HEK293T (cell line): ENCODE results near the gene WDPCP.
A peak's percentile ranks its signal among the peaks of the same experiment; 100 is the strongest.
"Not testable (repeated sequence)": the region's sequence is repeated elsewhere in the genome, so short reads cannot be mapped to it uniquely, and the experiment has no call there.

Experiments used
- CTCF ChIA-PET: fragments of 350-600 bp; formaldehyde crosslinking; extraction: SDS; loops from one replicate; lab custom pipeline; 2021; ENCODE audit warnings: antibody characterized with exemption, inconsistent platforms; lab: Yijun Ruan, JAX
- POLR2A ChIA-PET: fragments of 350-600 bp; formaldehyde crosslinking; extraction: SDS; loops from one replicate; lab custom pipeline; 2020; ENCODE audit warnings: antibody characterized with exemption, inconsistent platforms; lab: Yijun Ruan, JAX
- DNase-seq: peaks from one replicate; pipeline ENCODE4 v3.0.0; 2012; ENCODE audit warnings: mixed read lengths; ENCODE audit errors: extremely low spot score
- ARNT ChIP-seq: fragments of 450-650 bp; IDR thresholded peaks from 2 replicates; pipeline ENCODE4 v1.6.1; 2017; ENCODE audit warnings: mild to moderate bottlenecking
- BHLHE40 ChIP-seq: fragments of 450-650 bp; IDR thresholded peaks from 2 replicates; pipeline ENCODE4 v1.6.1; 2016; ENCODE audit warnings: mild to moderate bottlenecking, moderate library complexity, borderline replicate concordance
- CTBP1 ChIP-seq: fragments of 450-650 bp; IDR thresholded peaks from 2 replicates; pipeline ENCODE4 v1.6.1; 2016; ENCODE audit warnings: borderline replicate concordance
- ELF4 ChIP-seq: fragments of 450-650 bp; IDR thresholded peaks from 2 replicates; pipeline ENCODE4 v1.6.1; 2017; ENCODE audit warnings: antibody characterized with exemption
- FOXA1 ChIP-seq: fragments of 450-650 bp; IDR thresholded peaks from 2 replicates; pipeline ENCODE4 v1.6.1; 2016; ENCODE audit warnings: mild to moderate bottlenecking
- FOXK2 ChIP-seq: fragments of 450-650 bp; IDR thresholded peaks from 2 replicates; pipeline ENCODE4 v1.6.1; 2016; ENCODE audit warnings: mild to moderate bottlenecking
- FOXM1 ChIP-seq: fragments of 450-650 bp; IDR thresholded peaks from 2 replicates; pipeline ENCODE4 v1.6.1; 2017; ENCODE audit warnings: mild to moderate bottlenecking, borderline replicate concordance
- HDGF ChIP-seq: fragments of 450-650 bp; IDR thresholded peaks from 2 replicates; pipeline ENCODE4 v1.6.1; 2017; ENCODE audit warnings: antibody characterized with exemption, borderline replicate concordance
- L3MBTL2 ChIP-seq: fragments of 450-650 bp; conservative IDR thresholded peaks from 2 replicates; pipeline ENCODE4 v1.6.1; 2016; ENCODE audit warnings: mild to moderate bottlenecking
- LEF1 ChIP-seq: fragments of 450-650 bp; IDR thresholded peaks from 2 replicates; pipeline ENCODE4 v1.6.1; 2017; ENCODE audit warnings: mild to moderate bottlenecking, borderline replicate concordance
- NFRKB ChIP-seq: fragments of 450-650 bp; IDR thresholded peaks from 2 replicates; pipeline ENCODE4 v1.6.1; 2016; ENCODE audit warnings: mild to moderate bottlenecking, moderate library complexity
- PKNOX1 ChIP-seq: fragments of 450-650 bp; IDR thresholded peaks from 2 replicates; pipeline ENCODE4 v1.6.1; 2016
- SP1 ChIP-seq: fragments of 450-650 bp; IDR thresholded peaks from 2 replicates; pipeline ENCODE4 v1.6.1; 2017
- SUZ12 ChIP-seq: fragments of 450-650 bp; IDR thresholded peaks from 2 replicates; pipeline ENCODE4 v1.6.1; 2016; ENCODE audit warnings: mild to moderate bottlenecking
- TARDBP ChIP-seq: fragments of 450-650 bp; IDR thresholded peaks from 2 replicates; pipeline ENCODE4 v1.6.1; 2016
- ZNF384 ChIP-seq: fragments of 450-650 bp; IDR thresholded peaks from 2 replicates; pipeline ENCODE4 v1.6.1; 2016

WDPCP gene

GRCh38 chr2:63488118-63488713 lies 100.1 kb downstream of the WDPCP start:
- TF ChIP-seq L3MBTL2 (no peak), SUZ12 (no peak), HDGF (no peak), CTBP1 (no peak), FOXM1 (no peak), ELF4 (no peak), LEF1 (no peak), ARNT (no peak), BHLHE40 (no peak), SP1 (no peak), FOXK2 (no peak), NFRKB (no peak), TARDBP (no peak), ZNF384 (no peak)
- ChIA-PET CTCF (interaction anchor here (0.6 to 1.0 kb wide), 4 partner anchors 11 to 1225 kb away, joined by 3 to 5 read pairs (median 3); no protein-coding TSS in a partner anchor), POLR2A (no interaction called here)
- peak; percentile 10 for DNase-seq

GRCh38 chr2:63486861-63487290 lies 101.4 kb downstream of the WDPCP start:
- DNase-seq: no peak
- TF ChIP-seq ELF4: no peak
- no peak for TF ChIP-seq HDGF
- no peak for TF ChIP-seq L3MBTL2
- TF ChIP-seq TARDBP: no peak
- TF ChIP-seq ZNF384: no peak
- no peak for TF ChIP-seq BHLHE40
- TF ChIP-seq SP1: no peak
- TF ChIP-seq ARNT: no peak
- no peak for TF ChIP-seq NFRKB
- TF ChIP-seq PKNOX1: no peak
- TF ChIP-seq FOXM1: no peak
- no peak for TF ChIP-seq FOXA1
- no peak for TF ChIP-seq FOXK2
- ChIA-PET POLR2A (no interaction called here), CTCF (no interaction called here)

- ChIA-PET CTCF (no interaction called here), POLR2A (no interaction called here)
- DNase-seq: no peak
- TF ChIP-seq PKNOX1: no peak
- no peak for TF ChIP-seq FOXK2
- no peak for TF ChIP-seq ARNT
- no peak for TF ChIP-seq ELF4
- no peak for TF ChIP-seq SP1
- no peak for TF ChIP-seq TARDBP
- TF ChIP-seq FOXA1: no peak
- no peak for TF ChIP-seq SUZ12
- TF ChIP-seq FOXM1: no peak
- TF ChIP-seq NFRKB: no peak
These were observed 103.4 kb downstream of the WDPCP start for GRCh38 chr2:63484901-63485300.

GRCh38 chr2:63484481-63484880 lies 103.8 kb downstream of the WDPCP start:
- POLR2A ChIA-PET: no interaction called here
- no peak for DNase-seq
- TF ChIP-seq ZNF384 (no peak), PKNOX1 (no peak), ARNT (no peak), ELF4 (no peak), NFRKB (no peak), HDGF (no peak), FOXK2 (no peak), BHLHE40 (no peak), L3MBTL2 (no peak), SP1 (no peak), SUZ12 (no peak), TARDBP (no peak), LEF1 (no peak), FOXM1 (no peak), FOXA1 (no peak), CTBP1 (no peak)
- CTCF ChIA-PET: no interaction called here

- no peak for TF ChIP-seq SUZ12
- TF ChIP-seq L3MBTL2: no peak
- ChIA-PET POLR2A (no interaction called here), CTCF (no interaction called here)
- no peak for DNase-seq
These were observed 110.6 kb downstream of the WDPCP start for GRCh38 chr2:63477686-63478085.

GRCh38 chr2:63469313-63469712 lies 119.0 kb downstream of the WDPCP start:
- CTCF ChIA-PET, POLR2A ChIA-PET, DNase-seq: not testable (repeated sequence)

GRCh38 chr2:63465633-63466032 lies 122.6 kb downstream of the WDPCP start:
- CTCF ChIA-PET: no interaction called here
- no peak for DNase-seq
- no peak for TF ChIP-seq LEF1
- no peak for TF ChIP-seq ARNT
- TF ChIP-seq FOXM1: no peak
- no peak for TF ChIP-seq BHLHE40
- TF ChIP-seq HDGF: no peak
- TF ChIP-seq L3MBTL2: no peak
- no peak for TF ChIP-seq SUZ12
- no peak for TF ChIP-seq SP1
- TF ChIP-seq NFRKB: no peak
- no peak for TF ChIP-seq PKNOX1
- no peak for TF ChIP-seq CTBP1
- TF ChIP-seq TARDBP: no peak
- POLR2A ChIA-PET: no interaction called here
